K562 (cell line): ENCODE data around the gene HIP1R. TPM values are rescaled to one million over a fixed set of nuclear protein-coding genes. Genes with fewer than 3 reads are reported as not detected.

Experiments used
- ATAC-seq: fragments of 200-7000 bp; cut with Tn5 transposase; 3 replicates; pipeline ENCODE4 v1.9.1; 2020; ENCODE audit warnings: moderate library complexity
- BruUV-seq: library from RNA; stranded (reverse); fragments of 400-500 nt; replicated peaks from 2 replicates; lab custom pipeline; 2021; lab: Mats Ljungman, UMichigan
- CTCF ChIA-PET: fragments of 300-600 bp; formaldehyde crosslinking; extraction: SDS; loops from one replicate; lab custom pipeline; 2021; ENCODE audit warnings: low intra/inter-chr PET ratio; lab: Yijun Ruan, JAX
- POLR2A ChIA-PET: fragments of 300-600, 350-650 bp; sonication (Branson Sonifier 250); formaldehyde crosslinking; extraction: SDS; loops from one replicate; lab custom pipeline; 2021; ENCODE audit warnings: antibody characterized with exemption, inconsistent platforms; lab: Yijun Ruan, JAX
- DNase-seq, 4 experiments: peaks; one replicate each; pipeline versions ENCODE4 v3.0.0 to v3.0.0-alpha.2; 2011 to 2018; ENCODE audit warnings: low spot score in 3 of 4, mixed read lengths in 3 of 4; ENCODE audit errors: extremely low read depth in 1 of 4
- FAIRE-seq: peaks from 2 replicates; lab custom pipeline; 2011; peaks lifted over from hg19 to GRCh38; lab: Jason Lieb, UNC
- H2AFZ ChIP-seq: 2 replicates; pipeline ENCODE4 v1.6.0; 2011; ENCODE audit warnings: low read depth, low read length, control low read depth, inconsistent platforms
- H3K27ac ChIP-seq: fragments of 200-600 bp; 3 replicates; pipeline ENCODE4 v1.8.0; 2011; ENCODE audit warnings: low read depth, mild to moderate bottlenecking, control low read depth, inconsistent platforms, low read length, moderate library complexity, mixed read lengths; ENCODE audit errors: extremely low read depth
- H3K27me3 ChIP-seq, 2 experiments: fragments of 300-600 bp in 1 of 2; 2 replicates in 1 of 2; 3 replicates in 1 of 2; pipeline versions ENCODE4 v1.6.0 to v1.8.0; 2011; ENCODE audit warnings: inconsistent platforms in 2 of 2, low read length in 2 of 2, mild to moderate bottlenecking in 1 of 2, mixed read lengths in 1 of 2, moderate library complexity in 1 of 2; ENCODE audit not compliant: control insufficient read depth in 2 of 2, insufficient read depth in 2 of 2
- H3K36me3 ChIP-seq: fragments of 300-600 bp; 3 replicates; pipeline ENCODE4 v1.8.0; 2011; ENCODE audit warnings: mild to moderate bottlenecking, low read length, inconsistent platforms; ENCODE audit not compliant: control insufficient read depth, insufficient read depth
- H3K4me1 ChIP-seq, 2 experiments: fragments of 200-600 bp in 1 of 2; replicated peaks in 1 of 2; 2 replicates in 1 of 2; 3 replicates in 1 of 2; pipeline versions ENCODE4 v1.5.1 to v1.8.0; 2011; ENCODE audit warnings: inconsistent platforms in 2 of 2, low read length in 2 of 2, mild to moderate bottlenecking in 1 of 2, mixed read lengths in 1 of 2, moderate library complexity in 1 of 2; ENCODE audit not compliant: control insufficient read depth in 2 of 2, insufficient read depth in 2 of 2
- H3K4me2 ChIP-seq: 2 replicates; pipeline ENCODE4 v1.6.1; 2011; ENCODE audit warnings: low read length, control low read depth, inconsistent platforms, mixed read lengths; ENCODE audit not compliant: insufficient read depth
- H3K4me3 ChIP-seq: fragments of 200-600 bp; sonication (generic), shearing (Covaris generic); 2 replicates; pipeline ENCODE4 v1.5.1; 2016; ENCODE audit warnings: control low read depth, inconsistent platforms
- H3K79me2 ChIP-seq: fragments of 200-600 bp; 3 replicates; pipeline ENCODE4 v1.8.0; 2011; ENCODE audit warnings: low read length, inconsistent platforms; ENCODE audit not compliant: control insufficient read depth, insufficient read depth
- H3K9ac ChIP-seq, 2 experiments: 2 replicates each; pipeline versions ENCODE4 v1.6.0 to v1.6.1; 2011; ENCODE audit warnings: low read depth in 2 of 2, low read length in 2 of 2, control low read depth in 1 of 2, inconsistent platforms in 1 of 2, mild to moderate bottlenecking in 1 of 2, mixed read lengths in 1 of 2; ENCODE audit not compliant: insufficient read depth in 1 of 2
- H3K9me1 ChIP-seq: one replicate; pipeline ENCODE4 v1.6.0; 2011; ENCODE audit warnings: inconsistent platforms, mild to moderate bottlenecking, low read length, moderate library complexity; ENCODE audit not compliant: control insufficient read depth, insufficient read depth
- H3K9me3 ChIP-seq: replicated peaks from 2 replicates; pipeline ENCODE4 v1.5.1; 2011; ENCODE audit warnings: low read depth, low read length, inconsistent platforms; ENCODE audit not compliant: control insufficient read depth, insufficient read depth
- H4K20me1 ChIP-seq: replicated peaks from 2 replicates; pipeline ENCODE4 v1.6.1; 2011; ENCODE audit warnings: low read length, inconsistent platforms, mixed read lengths; ENCODE audit not compliant: control insufficient read depth, insufficient read depth
- CBX2 ChIP-seq: fragments of 200-600 bp; sonication (generic); IDR thresholded peaks from one replicate; pipeline ENCODE4 v1.6.1; 2012; ENCODE audit warnings: mild to moderate bottlenecking, low read length, inconsistent platforms; ENCODE audit not compliant: insufficient read depth, poor library complexity, severe bottlenecking
- CREB1 ChIP-seq, 2 experiments: sonication (generic) in 1 of 2; formaldehyde crosslinking in 1 of 2; IDR thresholded peaks; 2 replicates each; pipeline versions ENCODE4 v1.6.1 to v1.8.0; 2012 to 2022; ENCODE audit warnings: inconsistent platforms in 1 of 2, mild to moderate bottlenecking in 1 of 2, missing genetic modification reagents in 1 of 2, moderate library complexity in 1 of 2
- L3MBTL2 ChIP-seq: fragments of 450-650 bp; IDR thresholded peaks from 2 replicates; pipeline ENCODE4 v1.6.1; 2016; ENCODE audit warnings: mild to moderate bottlenecking, moderate library complexity
- SP1 ChIP-seq: sonication (generic); formaldehyde crosslinking; IDR thresholded peaks from 2 replicates; pipeline ENCODE4 v1.8.1; 2022; ENCODE audit warnings: mild to moderate bottlenecking, missing genetic modification reagents
- ZNF407 ChIP-seq: fragments of 450-650 bp; IDR thresholded peaks from 2 replicates; pipeline ENCODE4 v1.6.1; 2016; ENCODE audit warnings: low read depth
- WGBS: fragments of 100-300 bp; shearing (Covaris generic); methylation state at CpG from one replicate; pipeline ENCODE4 v1.1.6; 2016; ENCODE audit warnings: low coverage, mixed read lengths; ENCODE audit not compliant: insufficient coverage; ENCODE audit errors: missing lambda C conversion rate; 5-methylcytosine and 5-hydroxymethylcytosine counted together
- in situ Hi-C: fragments of 300-500 bp; cut with MboI; formaldehyde crosslinking; loops from 4 replicates; pipeline ENCODE4 v1.15.0; 2018; ENCODE audit warnings: inconsistent platforms, mixed read lengths
- intact Hi-C: fragments of 100-400 bp; cut with micrococcal nuclease; formaldehyde crosslinking; loops from 2 replicates; pipeline ENCODE4 v1.14.2; 2022
- polyA plus RNA-seq, 8 experiments: library from polyadenylated mRNA; depleted of rRNA in 4 of 8; stranded (reverse) in 5 of 8; unstranded in 3 of 8; fragments of >200 nt; fragmentation: Nextera tagmentation in 2 of 8; fragmentation: Illumina TruSeq in 1 of 8; extraction: Ambion mirVana in 2 of 8; extraction: Trizol in 1 of 8; gene quantifications; 2 replicates each; pipeline versions ENCODE4 v1.2.1 to v1.2.3, GENCODE V29; 2011 to 2014; ENCODE audit warnings: inconsistent platforms in 1 of 8, missing spikeins in 1 of 8
- total RNA-seq, 7 experiments: library from RNA; depleted of rRNA in 6 of 7; stranded (reverse); fragments of >200 nt in 6 of 7; fragmentation: Illumina TruSeq in 2 of 7; extraction: Trizol in 2 of 7; gene quantifications; 2 replicates each; pipeline versions ENCODE4 v1.2.1 to v1.2.3, GENCODE V29; 2011 to 2021; ENCODE audit warnings: low replicate concordance in 1 of 7

HIP1R gene
- total and polyA plus RNA-seq, 9 of the 15 experiments (the other 6 are each of a cell fraction or from before 2014, with no cell fraction given) = 0.15 to 31.0 (median 14.2) TPM

- H4K20me1 ChIP-seq = peaks cover 19% of the 10 kb centered on the region
- POLR2A ChIA-PET = interaction anchor here (0.6 to 1.2 kb wide), 4 partner anchors 10 to 134 kb away, joined by 3 to 5 read pairs (median 3); no protein-coding TSS in a partner anchor
- ATAC-seq = no peak
- 78% methylated on average over 22 of the region's 22 CpGs for WGBS
- TF ChIP-seq CBX2 (no peak), SP1 (no peak), ZNF407 (no peak), CREB1 (IDR thresholded peaks at IDR 0.05) (no peak), CREB1 (CRISPR knock-in tag; IDR thresholded peaks at IDR 0.05) (no peak), L3MBTL2 (0 out of 2 replicates have a peak, but pooled peaks have one; percentile 27)
- TF ChIP-seq, all 486 proteins: peak for 1
- intact Hi-C loops = no loop called here
- H3K79me2 ChIP-seq = peaks cover 19% of the 10 kb centered on the region
- H2AFZ ChIP-seq = no peak overlapping the region
- peaks cover 2% of the 10 kb centered on the region; the same call in 2 of the 3 replicates for H3K36me3 ChIP-seq
- in situ Hi-C loops = no loop called here
- H3K9me3 ChIP-seq = no peaks in the 10 kb centered on the region
- BruUV-seq = no TSS peak
- peak in 2 of 4 experiments; percentile 29 to 39 for DNase-seq
- no peaks in the 10 kb centered on the region for H3K27me3 ChIP-seq
- FAIRE-seq = no peak
- H3K4me2 ChIP-seq = no peak overlapping the region; the same call in 1 of the 2 replicates
- peaks cover 21 to 33% of the 10 kb centered on the region in 2 experiments for H3K4me1 ChIP-seq
- H3K4me3 ChIP-seq = no peak overlapping the region
- H3K9me1 ChIP-seq = no peaks in the 10 kb centered on the region
- no peak overlapping the region for H3K9ac ChIP-seq
- CTCF ChIA-PET = interaction anchor here (0.6 kb wide), 1 partner anchor 14 kb away, joined by 6 read pairs; no protein-coding TSS in a partner anchor
- H3K27ac ChIP-seq = no peak overlapping the region
Observed at GRCh38 chr12:122837306-122838265, 2.3 kb downstream of the HIP1R start.
